ENCODE measurements around the gene PLTP. TPM values are rescaled to one million over a fixed set of nuclear protein-coding genes. Genes with fewer than 3 reads are reported as not detected.

Gene PLTP
- total RNA-seq, 1 donor from 2014 or later, result 29.6 TPM

DNA sequence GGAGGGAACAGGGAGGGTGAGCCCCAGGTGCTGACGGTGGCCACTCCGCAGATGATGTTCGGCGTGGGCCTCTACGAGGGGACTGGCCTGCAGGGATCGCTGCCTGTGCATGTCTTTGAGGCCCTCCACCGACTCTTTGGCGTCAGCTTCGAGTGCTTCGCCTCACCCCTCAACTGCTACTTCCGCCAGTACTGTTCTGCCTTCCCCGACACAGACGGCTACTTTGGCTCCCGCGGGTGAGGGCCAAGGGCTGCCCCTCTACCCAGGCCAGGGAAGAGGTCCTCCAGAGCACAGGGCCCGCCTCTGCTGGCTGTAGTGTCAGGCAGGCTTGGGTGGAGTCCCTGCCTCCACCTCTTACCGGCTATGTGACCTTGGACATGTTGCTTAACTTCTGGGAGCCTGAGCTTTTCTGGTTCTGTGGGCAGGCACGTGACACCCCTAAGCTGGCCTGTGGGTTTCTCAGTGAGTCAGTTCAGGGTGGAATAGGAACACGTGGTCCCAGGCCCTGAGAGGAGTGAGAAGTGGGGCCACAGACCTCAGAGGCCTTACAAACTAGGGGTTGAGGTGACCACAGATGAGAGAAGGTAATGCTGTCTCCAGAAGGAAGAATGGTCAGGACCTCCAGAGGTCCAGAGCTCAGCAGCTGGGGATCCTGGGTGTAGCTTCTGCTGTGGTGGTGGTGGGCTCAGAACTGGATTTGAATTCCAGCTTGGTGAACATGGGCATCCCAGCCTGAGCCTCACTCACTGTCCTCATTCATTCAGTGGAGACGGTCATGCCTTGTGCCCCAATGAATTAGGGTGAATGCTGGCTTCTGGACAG, 34.4 kb upstream of the PLTP start:
- H3K4me3 Mint-ChIP-seq (ENCODE audit: low read depth), result no peak overlapping the region
- no peak for DNase-seq (ENCODE audit: low spot score, unreplicated experiment)
- no peak overlapping the region for H3K27ac Mint-ChIP-seq
- TF ChIP-seq, protein P1, sequence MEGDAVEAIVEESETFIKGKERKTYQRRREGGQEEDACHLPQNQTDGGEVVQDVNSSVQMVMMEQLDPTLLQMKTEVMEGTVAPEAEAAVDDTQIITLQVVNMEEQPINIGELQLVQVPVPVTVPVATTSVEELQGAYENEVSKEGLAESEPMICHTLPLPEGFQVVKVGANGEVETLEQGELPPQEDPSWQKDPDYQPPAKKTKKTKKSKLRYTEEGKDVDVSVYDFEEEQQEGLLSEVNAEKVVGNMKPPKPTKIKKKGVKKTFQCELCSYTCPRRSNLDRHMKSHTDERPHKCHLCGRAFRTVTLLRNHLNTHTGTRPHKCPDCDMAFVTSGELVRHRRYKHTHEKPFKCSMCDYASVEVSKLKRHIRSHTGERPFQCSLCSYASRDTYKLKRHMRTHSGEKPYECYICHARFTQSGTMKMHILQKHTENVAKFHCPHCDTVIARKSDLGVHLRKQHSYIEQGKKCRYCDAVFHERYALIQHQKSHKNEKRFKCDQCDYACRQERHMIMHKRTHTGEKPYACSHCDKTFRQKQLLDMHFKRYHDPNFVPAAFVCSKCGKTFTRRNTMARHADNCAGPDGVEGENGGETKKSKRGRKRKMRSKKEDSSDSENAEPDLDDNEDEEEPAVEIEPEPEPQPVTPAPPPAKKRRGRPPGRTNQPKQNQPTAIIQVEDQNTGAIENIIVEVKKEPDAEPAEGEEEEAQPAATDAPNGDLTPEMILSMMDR (IDR thresholded peaks at IDR 0.05; ENCODE audit: unreplicated experiment), result no peak
- H3K27me3 Mint-ChIP-seq, result no peaks in the 10 kb centered on the region
- H3K4me1 Mint-ChIP-seq (ENCODE audit: low read depth), result no peaks in the 10 kb centered on the region
- H3K9me3 Mint-ChIP-seq (ENCODE audit: low read depth), result no peaks in the 10 kb centered on the region
- peaks cover 9% of the 10 kb centered on the region for H3K36me3 Mint-ChIP-seq (ENCODE audit: insufficient read depth)

GRCh38 chr20:45945678-45946148, 33.8 kb upstream of the PLTP start:
- TF ChIP-seq, protein P1 (IDR thresholded peaks at IDR 0.05; ENCODE audit: unreplicated experiment), result no peak

GRCh38 chr20:45944965-45945677, 33.2 kb upstream of the PLTP start:
- H3K27me3 Mint-ChIP-seq, result no peaks in the 10 kb centered on the region
- no peak for DNase-seq (ENCODE audit: low spot score, unreplicated experiment)
- no peak overlapping the region for H3K4me3 Mint-ChIP-seq (ENCODE audit: low read depth)
- H3K4me1 Mint-ChIP-seq (ENCODE audit: low read depth), result no peaks in the 10 kb centered on the region
- TF ChIP-seq, protein P1 (IDR thresholded peaks at IDR 0.05; ENCODE audit: unreplicated experiment), result no peak
- H3K9me3 Mint-ChIP-seq (ENCODE audit: low read depth), result no peaks in the 10 kb centered on the region
- no peak overlapping the region for H3K27ac Mint-ChIP-seq
- H3K36me3 Mint-ChIP-seq (ENCODE audit: insufficient read depth), result peaks cover 9% of the 10 kb centered on the region

More at GRCh38 chr20:45945678-45946148, 33.8 kb upstream of the PLTP start:
- Mint-ChIP-seq H3K27ac (no peak overlapping the region), H3K27me3 (no peaks in the 10 kb centered on the region), H3K4me3 (ENCODE audit: low read depth) (no peak overlapping the region), H3K36me3 (ENCODE audit: insufficient read depth) (peaks cover 9% of the 10 kb centered on the region), H3K9me3 (ENCODE audit: low read depth) (no peaks in the 10 kb centered on the region), H3K4me1 (ENCODE audit: low read depth) (no peaks in the 10 kb centered on the region)
- DNase-seq (ENCODE audit: low spot score, unreplicated experiment), result no peak

DNA sequence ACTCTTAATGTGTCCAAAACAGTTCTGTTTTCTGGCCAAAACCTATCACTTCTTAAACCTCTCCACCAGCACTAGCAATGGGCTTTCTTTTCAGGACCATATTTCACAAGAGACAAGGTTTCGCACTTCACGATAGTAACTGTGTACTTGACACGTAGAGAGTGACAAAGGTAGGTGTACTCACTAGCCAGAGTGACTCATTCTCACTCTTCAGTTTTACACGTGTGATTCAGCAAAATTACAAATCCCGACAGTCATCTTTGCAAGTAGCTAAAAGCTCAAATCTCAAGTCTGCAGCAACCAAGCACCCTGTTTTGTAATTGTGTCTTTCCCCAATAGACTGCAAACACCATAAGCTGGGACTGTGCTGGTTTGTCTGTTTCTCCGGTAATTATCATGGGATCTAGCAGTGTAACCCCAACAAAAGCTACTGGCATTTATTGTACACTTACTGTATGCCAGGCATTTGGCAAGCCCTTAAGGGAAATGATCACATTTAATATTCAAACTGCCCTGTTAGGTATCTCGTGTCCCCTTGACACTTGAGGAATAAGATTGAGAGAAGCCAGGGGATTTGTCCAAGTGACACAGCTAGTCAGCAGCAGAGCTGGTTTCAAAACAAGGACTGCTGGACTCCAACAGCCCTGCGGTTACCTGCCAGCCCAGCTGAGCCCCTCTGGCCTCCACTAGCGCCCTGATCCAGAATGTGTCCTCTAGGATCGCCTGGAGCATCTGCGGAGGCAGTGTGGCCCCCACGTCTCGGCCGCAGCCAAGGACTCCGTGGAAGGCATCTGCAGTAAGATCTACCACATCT, 32.4 kb upstream of the PLTP start:
- no peak overlapping the region for H3K4me3 Mint-ChIP-seq (ENCODE audit: low read depth)
- H3K9me3 Mint-ChIP-seq (ENCODE audit: low read depth), result no peaks in the 10 kb centered on the region
- no peak overlapping the region for H3K27ac Mint-ChIP-seq
- TF ChIP-seq, protein P1 (IDR thresholded peaks at IDR 0.05; ENCODE audit: unreplicated experiment), result no peak
- H3K36me3 Mint-ChIP-seq (ENCODE audit: insufficient read depth), result peaks cover 14% of the 10 kb centered on the region
- H3K27me3 Mint-ChIP-seq, result no peaks in the 10 kb centered on the region
- DNase-seq (ENCODE audit: low spot score, unreplicated experiment), result no peak
- H3K4me1 Mint-ChIP-seq (ENCODE audit: low read depth), result no peaks in the 10 kb centered on the region

DNA sequence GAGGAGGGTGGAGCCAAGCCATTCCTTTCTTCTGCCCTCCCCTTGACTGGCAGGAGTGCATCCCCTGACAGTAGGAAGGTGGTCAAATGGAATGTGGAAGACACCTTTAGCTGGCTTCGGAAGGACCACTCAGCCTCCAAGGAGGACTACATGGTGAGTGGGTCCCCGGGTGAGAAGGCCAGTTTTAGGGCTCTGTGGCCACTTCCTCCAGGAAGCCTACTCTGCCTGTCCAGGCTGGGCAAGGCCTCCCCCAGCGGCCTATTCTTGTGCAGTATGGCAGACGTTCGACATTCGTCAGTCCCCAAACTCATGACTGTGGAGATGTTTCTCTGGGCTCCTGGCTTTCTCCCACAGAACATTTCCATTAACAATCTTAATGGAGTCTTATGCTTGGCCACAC, 31.7 kb upstream of the PLTP start:
- Mint-ChIP-seq H3K27ac (no peak overlapping the region), H3K27me3 (no peaks in the 10 kb centered on the region), H3K4me1 (ENCODE audit: low read depth) (no peaks in the 10 kb centered on the region), H3K4me3 (ENCODE audit: low read depth) (no peak overlapping the region), H3K9me3 (ENCODE audit: low read depth) (no peaks in the 10 kb centered on the region), H3K36me3 (ENCODE audit: insufficient read depth) (peaks cover 14% of the 10 kb centered on the region)
- DNase-seq (ENCODE audit: low spot score, unreplicated experiment), result no peak
- TF ChIP-seq, protein P1 (IDR thresholded peaks at IDR 0.05; ENCODE audit: unreplicated experiment), result no peak

Measured in progenitor cell of endocrine pancreas (in vitro differentiated cells).